H1 (cell line): ENCODE results near the gene CBLN2.

Experiments used
- CEBPB ChIP-seq: IDR thresholded peaks from 2 replicates; pipeline ENCODE4 v1.6.1; 2012; ENCODE audit warnings: low read depth, low read length
- CTCF ChIP-seq, 3 experiments: IDR thresholded peaks; 1 replicate in 2 of 3; 2 replicates in 1 of 3; pipeline versions ENCODE4 v1.5.1 to v1.6.1; 2011; ENCODE audit warnings: low read length in 3 of 3, mild to moderate bottlenecking in 3 of 3, inconsistent platforms in 2 of 3, low read depth in 1 of 3, moderate library complexity in 1 of 3; ENCODE audit not compliant: insufficient read depth in 1 of 3; ENCODE audit errors: control extremely low read depth in 1 of 3
- HDAC2 ChIP-seq, 2 experiments: fragments of 300-600 bp in 1 of 2; sonication (generic) in 1 of 2; IDR thresholded peaks; 2 replicates each; pipeline ENCODE4 v1.6.1; 2011 to 2012; ENCODE audit warnings: low read depth in 2 of 2, low read length in 2 of 2, mild to moderate bottlenecking in 2 of 2, moderate library complexity in 2 of 2, borderline replicate concordance in 1 of 2, inconsistent platforms in 1 of 2
- JUND ChIP-seq: IDR thresholded peaks from 2 replicates; pipeline ENCODE4 v1.6.1; 2011; ENCODE audit warnings: mild to moderate bottlenecking, improper control_type of control experiment, low read length
- PHF8 ChIP-seq: fragments of 200-600 bp; sonication (generic); conservative IDR thresholded peaks from 2 replicates; pipeline ENCODE4 v1.7.1; 2012; ENCODE audit warnings: low read depth, mild to moderate bottlenecking, inconsistent platforms, low read length, moderate library complexity
- POLR2A ChIP-seq, 2 experiments: IDR thresholded peaks; 1 replicate in 1 of 2; 2 replicates in 1 of 2; pipeline ENCODE4 v1.6.1; 2011; ENCODE audit warnings: low read depth in 2 of 2, low read length in 2 of 2, mild to moderate bottlenecking in 2 of 2; ENCODE audit errors: control extremely low read depth in 1 of 2
- POLR2AphosphoS5 ChIP-seq: IDR thresholded peaks from 2 replicates; pipeline ENCODE4 v1.6.1; 2011; ENCODE audit warnings: low read depth, low read length
- RXRA ChIP-seq: IDR thresholded peaks from 2 replicates; pipeline ENCODE4 v1.6.1; 2011; ENCODE audit warnings: low read depth, mild to moderate bottlenecking, low read length, moderate library complexity; ENCODE audit not compliant: insufficient read depth
- TAF7 ChIP-seq: optimal IDR thresholded peaks from 2 replicates; pipeline ENCODE3; 2011; ENCODE audit warnings: low read depth, mild to moderate bottlenecking, inconsistent platforms, low read length, moderate library complexity, borderline replicate concordance
- TEAD4 ChIP-seq: IDR thresholded peaks from 2 replicates; pipeline ENCODE4 v1.6.1; 2012; ENCODE audit warnings: low read depth, low read length, inconsistent platforms, mixed read lengths

- TF ChIP-seq TAF7 (no peak), CTCF (IDR thresholded peaks at IDR 0.05; ENCODE audit: control extremely low read depth in 1 of 3, insufficient read depth in 1 of 3, low read depth in 1 of 3, low read length in 3 of 3) (no peak), POLR2A (IDR thresholded peaks at IDR 0.05; ENCODE audit: control extremely low read depth in 1 of 2, low read depth in 2 of 2, low read length in 2 of 2) (no peak), PHF8 (no peak), CEBPB (no peak), JUND (no peak), POLR2AphosphoS5 (no peak), HDAC2 (IDR thresholded peaks at IDR 0.05; ENCODE audit: borderline replicate concordance in 1 of 2, low read depth in 2 of 2, low read length in 2 of 2) (no peak), RXRA (no peak), TEAD4 (no peak)
Measured at GRCh38 chr18:72555968-72556367, 11.8 kb upstream of the CBLN2 start.
